GM12892 (cell line): Measurements from ENCODE around the gene ZP3.
"Not testable (repeated sequence)": the region's sequence is repeated elsewhere in the genome, so short reads cannot be mapped to it uniquely, and the experiment has no call there.

Source experiments
- DNase-seq: peaks from one replicate; pipeline ENCODE4 v3.0.0; 2011; ENCODE audit not compliant: insufficient read length
- FAIRE-seq: peaks from 2 replicates; lab custom pipeline; 2011; peaks lifted over from hg19 to GRCh38; lab: Jason Lieb, UNC
- POLR2A ChIP-seq: IDR thresholded peaks from 2 replicates; pipeline ENCODE4 v1.6.1; 2011; ENCODE audit warnings: low read depth, low read length, control low read depth
- POLR2AphosphoS5 ChIP-seq: IDR thresholded peaks from 2 replicates; pipeline ENCODE4 v1.6.1; 2011; ENCODE audit warnings: low read depth, low read length, control low read depth
- TAF1 ChIP-seq: IDR thresholded peaks from 2 replicates; pipeline ENCODE4 v1.6.1; 2011; ENCODE audit warnings: low read depth, mild to moderate bottlenecking, control low read depth, low read length, borderline replicate concordance

Gene ZP3

GRCh38 chr7:76428868-76429805 lies 4.4 kb downstream of the ZP3 start:
- FAIRE-seq: no peak
- DNase-seq: no peak
- no peak for TF ChIP-seq POLR2A
- TF ChIP-seq POLR2AphosphoS5: no peak
- TF ChIP-seq TAF1: no peak

GRCh38 chr7:76430211-76430610 lies 5.5 kb downstream of the ZP3 start:
- TF ChIP-seq POLR2AphosphoS5: no peak
- DNase-seq (no peak), FAIRE-seq (no peak)

GRCh38 chr7:76430836-76431235 lies 6.1 kb downstream of the ZP3 start:
- TF ChIP-seq TAF1: no peak
- no peak for TF ChIP-seq POLR2A
- no peak for TF ChIP-seq POLR2AphosphoS5
- DNase-seq (no peak), FAIRE-seq (no peak)

GRCh38 chr7:76437873-76438272 lies 13.1 kb downstream of the ZP3 start:
- not testable (repeated sequence) for DNase-seq

GRCh38 chr7:76439120-76439888 lies 14.6 kb downstream of the ZP3 start:
- DNase-seq, FAIRE-seq: not testable (repeated sequence)

More at GRCh38 chr7:76437873-76438272, 13.1 kb downstream of the ZP3 start:
- peak; percentile 63 for FAIRE-seq

- DNase-seq, FAIRE-seq: not testable (repeated sequence)
These were observed 15.7 kb downstream of the ZP3 start for GRCh38 chr7:76440404-76440803.

- not testable (repeated sequence) for DNase-seq
- peak; percentile 98 for FAIRE-seq
These were observed 17.0 kb downstream of the ZP3 start for GRCh38 chr7:76441792-76442191.

GRCh38 chr7:76442664-76443446 lies 18.1 kb downstream of the ZP3 start:
- DNase-seq, FAIRE-seq: not testable (repeated sequence)

GRCh38 chr7:76443846-76444245 lies 19.1 kb downstream of the ZP3 start:
- FAIRE-seq: not testable (repeated sequence)

GRCh38 chr7:76445577-76446008 lies 20.8 kb downstream of the ZP3 start:
- FAIRE-seq: peak; percentile 98
- DNase-seq: not testable (repeated sequence)

More at GRCh38 chr7:76443846-76444245, 19.1 kb downstream of the ZP3 start:
- DNase-seq: not testable (repeated sequence)

GRCh38 chr7:76457017-76457416 lies 32.3 kb downstream of the ZP3 start:
- not testable (repeated sequence) for FAIRE-seq, DNase-seq

GRCh38 chr7:76458504-76458903 lies 33.8 kb downstream of the ZP3 start:
- not testable (repeated sequence) for DNase-seq, FAIRE-seq

- DNase-seq, FAIRE-seq: not testable (repeated sequence)
These were observed 36.0 kb downstream of the ZP3 start for GRCh38 chr7:76460767-76461166.

- DNase-seq: not testable (repeated sequence)
- peak; percentile 90 for FAIRE-seq
These were observed 36.8 kb downstream of the ZP3 start, which contains the start of gene DTX2 for GRCh38 chr7:76461464-76462101. DTX2 (plus strand) TSS chr7:76461709; CDS start chr7:76480510, 18,801 bp downstream.

GRCh38 chr7:76462271-76462882 lies 37.6 kb downstream of the ZP3 start:
- not testable (repeated sequence) for DNase-seq
- FAIRE-seq: peak; percentile 38

GRCh38 chr7:76464959-76465358 lies 40.2 kb downstream of the ZP3 start:
- FAIRE-seq, DNase-seq: not testable (repeated sequence)

- not testable (repeated sequence) for DNase-seq, FAIRE-seq
These were observed 41.2 kb downstream of the ZP3 start for GRCh38 chr7:76465950-76466349.
